Measurements from ENCODE around the gene DRC3.

The DRC3 gene

DNA sequence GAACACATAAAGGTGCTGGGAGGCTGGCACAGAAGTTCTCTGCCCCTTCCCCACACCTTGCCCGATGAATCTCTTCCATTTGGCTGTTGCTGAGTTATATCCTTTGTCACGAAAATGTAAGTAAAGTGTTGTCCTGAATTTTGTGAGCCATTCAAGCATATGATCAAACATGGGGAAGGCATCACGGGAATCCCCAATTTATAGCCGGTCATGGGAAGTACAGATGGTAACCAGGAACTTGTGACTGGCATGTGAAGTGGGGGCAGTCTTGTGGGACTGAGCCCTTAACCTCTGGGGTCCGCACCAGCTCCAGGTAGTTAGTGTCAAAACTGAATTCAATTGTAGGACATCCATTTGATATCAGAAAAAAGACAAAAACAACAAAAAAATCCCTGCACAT lies 13.7 kb upstream of the DRC3 start:
- H3K4me3 ChIP-seq (ENCODE audit: low read depth in 1 of 2, low read length in 2 of 2): peak overlapping the region in 1 of 2 donors; percentile 10
- H3K9ac ChIP-seq (ENCODE audit: low read length): no peak overlapping the region
- H3K36me3 ChIP-seq (ENCODE audit: insufficient read depth, low read length): no peaks in the 10 kb centered on the region
- H3K27me3 ChIP-seq (ENCODE audit: control insufficient read depth in 1 of 2, insufficient read depth in 2 of 2, low read length in 2 of 2): no peaks in the 10 kb centered on the region
- peaks cover 29% of the 10 kb centered on the region for H3K4me1 ChIP-seq (ENCODE audit: insufficient read depth, low read length)
- peak overlapping the region; percentile 62 for H3K27ac ChIP-seq (ENCODE audit: low read depth, low read length)
- no peaks in the 10 kb centered on the region for H3K9me3 ChIP-seq (ENCODE audit: low read length)

DNA sequence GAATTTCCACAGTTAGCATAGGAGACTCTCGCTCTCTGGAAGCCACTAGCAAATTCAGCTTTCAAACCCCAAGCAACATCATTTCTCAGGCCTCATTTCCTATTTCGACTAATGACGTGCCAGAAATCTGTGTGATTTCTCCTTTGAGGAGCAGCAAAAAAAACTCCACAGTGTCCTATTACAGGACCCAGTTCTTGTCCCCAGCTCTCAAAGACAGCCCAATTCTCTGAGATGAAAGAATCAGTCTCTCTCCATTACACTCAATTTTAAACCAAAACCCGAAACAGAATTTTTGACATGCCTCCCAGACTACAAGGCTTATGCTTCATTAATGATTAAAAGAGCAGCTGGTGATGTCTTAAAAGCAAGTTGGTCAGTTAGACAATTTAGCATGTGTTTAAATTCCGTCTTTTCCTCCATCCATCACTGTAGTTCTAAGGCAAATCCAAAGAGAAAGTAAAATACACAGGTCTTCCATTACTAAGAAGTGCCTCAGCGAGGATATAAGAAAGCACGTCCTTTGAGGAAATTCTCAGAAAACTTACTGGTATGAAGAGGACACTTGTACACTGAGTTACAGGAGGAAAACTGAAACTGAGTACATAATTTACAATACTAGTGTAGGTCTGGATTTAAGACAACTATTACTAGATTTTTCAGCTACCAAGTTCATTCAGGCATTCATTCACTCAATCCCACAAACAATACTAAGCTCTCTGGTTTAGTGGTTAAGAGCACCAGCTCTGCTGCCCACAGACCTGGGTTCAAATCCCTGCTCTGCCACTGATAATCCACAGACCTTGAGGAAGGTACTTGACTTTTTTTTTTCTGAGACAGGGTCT lies 12.9 kb upstream of the DRC3 start:
- peak overlapping the region in 1 of 2 donors; percentile 10 for H3K4me3 ChIP-seq (ENCODE audit: low read depth in 1 of 2, low read length in 2 of 2)
- H3K27me3 ChIP-seq (ENCODE audit: control insufficient read depth in 1 of 2, insufficient read depth in 2 of 2, low read length in 2 of 2): no peaks in the 10 kb centered on the region
- no peaks in the 10 kb centered on the region for H3K9me3 ChIP-seq (ENCODE audit: low read length)
- peaks cover 34% of the 10 kb centered on the region for H3K4me1 ChIP-seq (ENCODE audit: insufficient read depth, low read length)
- peak overlapping the region; percentile 62 for H3K27ac ChIP-seq (ENCODE audit: low read depth, low read length)
- H3K36me3 ChIP-seq (ENCODE audit: insufficient read depth, low read length): no peaks in the 10 kb centered on the region
- peak overlapping the region; percentile 23 for H3K9ac ChIP-seq (ENCODE audit: low read length)

DNA sequence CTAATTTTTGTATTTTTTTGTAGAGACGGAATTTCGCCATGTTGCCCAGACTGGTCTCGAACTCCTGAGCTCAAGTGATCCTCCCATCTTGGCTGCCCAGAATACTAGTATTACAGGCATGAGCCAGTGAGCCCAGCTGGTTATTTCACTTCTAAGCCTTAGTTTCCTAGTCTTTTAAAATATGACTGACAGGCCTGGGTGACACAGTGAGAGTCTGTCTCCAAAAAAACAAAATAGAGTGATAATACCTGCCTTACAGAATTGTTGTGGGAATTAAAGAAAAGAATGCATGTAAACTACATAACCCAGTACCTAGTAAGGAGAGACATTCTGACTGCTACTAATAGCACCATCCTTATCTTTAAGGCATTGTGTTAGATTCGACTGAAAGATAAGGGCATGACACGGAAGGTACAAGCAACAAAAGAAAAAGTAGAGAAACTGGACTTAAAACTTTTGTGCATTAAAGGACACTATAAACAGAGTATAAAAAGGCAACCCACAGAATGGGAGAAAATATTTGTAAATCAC lies 12.1 kb upstream of the DRC3 start:
- Histone ChIP-seq H3K27ac (ENCODE audit: low read depth, low read length) (peak overlapping the region; percentile 62), H3K4me3 (ENCODE audit: low read depth in 1 of 2, low read length in 2 of 2) (no peak overlapping the region), H3K27me3 (ENCODE audit: control insufficient read depth in 1 of 2, insufficient read depth in 2 of 2, low read length in 2 of 2) (no peaks in the 10 kb centered on the region), H3K9ac (ENCODE audit: low read length) (no peak overlapping the region), H3K4me1 (ENCODE audit: insufficient read depth, low read length) (peaks cover 42% of the 10 kb centered on the region), H3K36me3 (ENCODE audit: insufficient read depth, low read length) (no peaks in the 10 kb centered on the region), H3K9me3 (ENCODE audit: low read length) (no peaks in the 10 kb centered on the region)

DNA sequence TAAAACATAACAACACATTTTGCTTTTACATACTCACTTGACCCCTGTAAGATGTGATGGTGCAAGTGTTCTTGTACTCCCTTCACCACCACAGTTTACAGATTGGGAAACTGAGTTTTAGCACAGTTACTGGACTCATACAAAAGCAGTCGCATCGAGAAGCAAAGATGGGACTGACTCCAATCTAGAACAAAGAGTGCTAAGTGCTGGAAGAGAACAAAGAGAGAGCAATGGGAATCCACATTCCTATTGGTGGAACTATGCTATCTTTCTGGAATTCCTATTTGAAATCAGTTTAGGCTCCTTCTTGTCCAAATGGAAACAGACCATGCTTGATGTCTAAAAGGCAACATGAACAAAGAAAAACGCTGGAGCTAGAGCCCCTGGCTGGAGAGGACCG lies 9.6 kb upstream of the DRC3 start:
- Histone ChIP-seq H3K9me3 (ENCODE audit: low read length) (no peaks in the 10 kb centered on the region), H3K9ac (ENCODE audit: low read length) (no peak overlapping the region), H3K4me3 (ENCODE audit: low read depth in 1 of 2, low read length in 2 of 2) (no peak overlapping the region), H3K27ac (ENCODE audit: low read depth, low read length) (no peak overlapping the region), H3K27me3 (ENCODE audit: control insufficient read depth in 1 of 2, insufficient read depth in 2 of 2, low read length in 2 of 2) (no peaks in the 10 kb centered on the region), H3K36me3 (ENCODE audit: insufficient read depth, low read length) (no peaks in the 10 kb centered on the region), H3K4me1 (ENCODE audit: insufficient read depth, low read length) (peaks cover 40% of the 10 kb centered on the region)

DNA sequence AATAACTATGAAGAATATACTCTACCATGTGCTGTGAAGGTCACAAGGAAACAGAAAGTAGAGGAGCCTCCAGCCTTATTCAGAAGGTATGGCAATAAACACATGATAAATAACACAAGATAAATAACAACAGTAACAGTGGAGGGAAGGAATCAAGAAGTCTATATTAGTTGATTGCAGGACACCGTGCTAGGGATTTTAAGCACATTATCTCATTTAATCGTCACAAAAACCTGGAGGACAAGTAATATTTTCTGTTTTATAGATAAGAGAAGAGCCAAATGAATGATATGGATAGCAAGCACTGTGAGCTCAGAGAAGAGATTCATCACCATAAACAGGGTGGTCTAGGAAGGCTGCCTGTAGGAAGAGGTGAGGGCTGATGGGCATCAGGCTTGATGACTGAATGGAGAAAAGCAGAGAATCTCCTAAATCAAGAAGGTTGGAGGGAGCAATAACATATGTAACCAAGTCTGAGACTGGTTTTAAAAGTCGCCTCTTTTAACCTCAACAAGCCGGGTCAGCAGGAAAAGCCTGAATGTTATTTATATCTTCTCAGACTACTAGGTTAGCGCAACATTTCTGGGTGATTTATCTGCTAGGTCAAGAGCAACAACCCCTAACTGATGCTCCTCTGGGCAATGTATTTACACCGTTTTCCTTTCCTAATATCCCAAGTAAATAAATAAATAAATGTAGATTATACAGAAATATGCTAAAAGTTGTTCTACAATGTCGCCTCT lies 8.8 kb upstream of the DRC3 start:
- H3K36me3 ChIP-seq (ENCODE audit: insufficient read depth, low read length): no peaks in the 10 kb centered on the region
- H3K4me1 ChIP-seq (ENCODE audit: insufficient read depth, low read length): peaks cover 32% of the 10 kb centered on the region
- H3K9me3 ChIP-seq (ENCODE audit: low read length): no peaks in the 10 kb centered on the region
- no peak overlapping the region for H3K27ac ChIP-seq (ENCODE audit: low read depth, low read length)
- H3K27me3 ChIP-seq (ENCODE audit: control insufficient read depth in 1 of 2, insufficient read depth in 2 of 2, low read length in 2 of 2): no peaks in the 10 kb centered on the region
- H3K9ac ChIP-seq (ENCODE audit: low read length): no peak overlapping the region
- no peak overlapping the region for H3K4me3 ChIP-seq (ENCODE audit: low read depth in 1 of 2, low read length in 2 of 2)

DNA sequence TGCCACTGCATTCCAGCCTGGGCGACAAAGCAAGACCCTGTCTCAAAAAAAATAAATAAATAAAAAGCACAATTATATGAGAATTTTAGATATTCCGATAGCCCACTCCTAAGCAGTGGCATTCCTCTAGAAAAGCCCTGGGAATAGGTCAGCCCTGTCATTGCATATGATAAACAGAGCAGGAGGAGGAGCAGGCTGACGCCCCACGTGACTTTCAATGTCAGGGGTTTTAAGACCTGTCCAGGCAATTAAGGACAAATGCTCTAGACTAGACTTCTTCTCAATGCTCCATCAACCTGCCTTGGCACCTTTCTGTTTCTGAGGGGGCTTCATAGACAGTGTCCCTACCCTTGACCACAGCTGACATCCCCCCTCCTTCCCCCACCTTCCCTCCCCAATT lies 8.0 kb upstream of the DRC3 start:
- Histone ChIP-seq H3K36me3 (ENCODE audit: insufficient read depth, low read length) (no peaks in the 10 kb centered on the region), H3K9me3 (ENCODE audit: low read length) (no peaks in the 10 kb centered on the region), H3K27ac (ENCODE audit: low read depth, low read length) (no peak overlapping the region), H3K4me3 (ENCODE audit: low read depth in 1 of 2, low read length in 2 of 2) (no peak overlapping the region), H3K9ac (ENCODE audit: low read length) (no peak overlapping the region), H3K27me3 (ENCODE audit: control insufficient read depth in 1 of 2, insufficient read depth in 2 of 2, low read length in 2 of 2) (no peaks in the 10 kb centered on the region), H3K4me1 (ENCODE audit: insufficient read depth, low read length) (peaks cover 23% of the 10 kb centered on the region)

DNA sequence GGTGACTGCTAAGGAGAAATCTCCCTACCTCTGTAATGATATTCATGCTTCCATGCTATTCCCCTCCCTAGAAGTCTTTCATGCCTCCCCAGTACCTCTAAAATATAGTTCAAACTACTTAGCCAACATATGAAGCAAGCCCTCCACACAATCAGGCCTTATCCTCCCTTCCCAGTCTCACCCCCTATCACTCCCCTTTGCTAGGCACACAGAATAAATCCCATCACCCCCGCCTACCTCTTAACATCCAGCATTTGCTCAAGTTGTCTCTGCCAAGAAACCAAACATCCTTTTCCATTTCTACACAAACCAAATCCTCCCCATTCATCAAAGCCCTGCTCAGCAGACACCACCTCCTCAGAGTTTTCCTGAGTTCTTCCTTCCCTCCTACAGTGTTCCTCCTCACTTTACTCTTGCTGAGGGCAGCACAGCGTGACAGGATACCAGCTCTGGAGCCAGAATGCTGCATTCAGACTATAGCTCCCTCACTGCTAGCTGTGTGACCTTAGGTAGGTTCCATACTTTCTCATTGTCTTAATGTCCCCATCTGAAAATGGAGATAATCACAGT lies 7.4 kb upstream of the DRC3 start:
- H3K4me1 ChIP-seq (ENCODE audit: insufficient read depth, low read length): peaks cover 19% of the 10 kb centered on the region
- H3K27me3 ChIP-seq (ENCODE audit: control insufficient read depth in 1 of 2, insufficient read depth in 2 of 2, low read length in 2 of 2): no peaks in the 10 kb centered on the region
- no peak overlapping the region for H3K27ac ChIP-seq (ENCODE audit: low read depth, low read length)

DNA sequence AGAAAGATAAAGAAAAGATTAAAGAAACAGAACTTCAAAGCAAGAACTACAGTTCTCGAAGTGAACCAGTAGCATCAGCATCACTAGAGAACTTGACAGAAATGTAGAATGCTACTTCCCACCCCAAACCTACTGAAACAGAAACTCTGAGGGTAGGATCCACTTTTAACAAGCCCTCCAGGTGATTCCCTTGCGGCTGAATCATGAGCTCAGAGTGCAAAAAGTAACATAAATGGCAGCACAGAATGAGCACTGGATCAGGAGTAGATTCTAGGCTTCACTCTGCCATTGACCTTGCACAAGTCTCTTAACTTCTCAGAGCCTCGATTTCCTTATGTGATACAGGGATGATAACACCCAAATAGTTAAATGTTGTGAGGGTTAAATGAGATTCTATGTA lies 6.3 kb upstream of the DRC3 start:
- H3K9ac ChIP-seq (ENCODE audit: low read length): no peak overlapping the region
- no peak overlapping the region for H3K4me3 ChIP-seq (ENCODE audit: low read depth in 1 of 2, low read length in 2 of 2)
- no peaks in the 10 kb centered on the region for H3K36me3 ChIP-seq (ENCODE audit: insufficient read depth, low read length)
- no peaks in the 10 kb centered on the region for H3K27me3 ChIP-seq (ENCODE audit: control insufficient read depth in 1 of 2, insufficient read depth in 2 of 2, low read length in 2 of 2)
- H3K4me1 ChIP-seq (ENCODE audit: insufficient read depth, low read length): peaks cover 29% of the 10 kb centered on the region
- no peak overlapping the region for H3K27ac ChIP-seq (ENCODE audit: low read depth, low read length)
- H3K9me3 ChIP-seq (ENCODE audit: low read length): no peaks in the 10 kb centered on the region

More for the DNA sequence above, 7.4 kb upstream of the DRC3 start:
- no peaks in the 10 kb centered on the region for H3K9me3 ChIP-seq (ENCODE audit: low read length)
- no peak overlapping the region for H3K4me3 ChIP-seq (ENCODE audit: low read depth in 1 of 2, low read length in 2 of 2)
- H3K9ac ChIP-seq (ENCODE audit: low read length): no peak overlapping the region
- H3K36me3 ChIP-seq (ENCODE audit: insufficient read depth, low read length): no peaks in the 10 kb centered on the region

DNA sequence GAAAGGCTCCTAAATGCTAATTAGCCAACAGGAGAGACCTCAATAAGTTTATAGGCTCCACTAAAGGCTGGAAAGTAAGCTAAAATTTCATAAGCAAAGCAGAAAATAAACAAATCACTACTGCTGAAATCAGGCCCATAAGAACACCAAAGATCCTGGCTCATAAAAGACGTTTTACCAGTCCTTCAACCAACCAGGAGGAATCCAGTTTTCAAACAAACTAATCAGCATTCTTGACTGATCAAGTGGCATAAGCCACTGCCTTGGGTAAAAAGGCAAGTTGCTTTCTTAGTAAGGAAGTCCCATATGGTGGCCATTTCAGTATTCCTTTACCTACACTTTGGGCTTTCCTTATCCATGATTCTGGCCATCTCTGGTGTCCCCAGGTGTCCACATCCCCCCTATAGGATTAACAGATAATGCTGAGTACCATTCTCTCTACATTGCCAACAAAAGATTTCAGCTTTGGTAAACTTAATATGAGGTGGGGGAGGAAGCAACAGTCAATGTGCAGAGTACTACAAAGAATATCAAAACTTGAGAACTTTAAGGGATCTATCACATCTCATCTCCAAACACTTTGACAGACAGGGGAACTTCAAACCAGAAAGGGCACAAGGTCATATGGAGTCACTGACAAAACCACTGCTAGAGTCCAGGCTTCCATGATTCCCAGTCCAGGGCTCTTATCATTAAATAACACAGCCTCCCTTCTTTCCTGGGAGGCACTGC lies 1.8 kb upstream of the DRC3 start:
- peak overlapping the region; percentile 76 for H3K9ac ChIP-seq (ENCODE audit: low read length)
- H3K9me3 ChIP-seq (ENCODE audit: low read length): no peaks in the 10 kb centered on the region
- H3K27me3 ChIP-seq (ENCODE audit: control insufficient read depth in 1 of 2, insufficient read depth in 2 of 2, low read length in 2 of 2): no peaks in the 10 kb centered on the region
- H3K4me3 ChIP-seq (ENCODE audit: low read depth in 1 of 2, low read length in 2 of 2): peak overlapping the region; percentile 72 to 93
- peak overlapping the region; percentile 71 for H3K27ac ChIP-seq (ENCODE audit: low read depth, low read length)
- H3K4me1 ChIP-seq (ENCODE audit: insufficient read depth, low read length): peaks cover 16% of the 10 kb centered on the region
- H3K36me3 ChIP-seq (ENCODE audit: insufficient read depth, low read length): no peaks in the 10 kb centered on the region

DNA sequence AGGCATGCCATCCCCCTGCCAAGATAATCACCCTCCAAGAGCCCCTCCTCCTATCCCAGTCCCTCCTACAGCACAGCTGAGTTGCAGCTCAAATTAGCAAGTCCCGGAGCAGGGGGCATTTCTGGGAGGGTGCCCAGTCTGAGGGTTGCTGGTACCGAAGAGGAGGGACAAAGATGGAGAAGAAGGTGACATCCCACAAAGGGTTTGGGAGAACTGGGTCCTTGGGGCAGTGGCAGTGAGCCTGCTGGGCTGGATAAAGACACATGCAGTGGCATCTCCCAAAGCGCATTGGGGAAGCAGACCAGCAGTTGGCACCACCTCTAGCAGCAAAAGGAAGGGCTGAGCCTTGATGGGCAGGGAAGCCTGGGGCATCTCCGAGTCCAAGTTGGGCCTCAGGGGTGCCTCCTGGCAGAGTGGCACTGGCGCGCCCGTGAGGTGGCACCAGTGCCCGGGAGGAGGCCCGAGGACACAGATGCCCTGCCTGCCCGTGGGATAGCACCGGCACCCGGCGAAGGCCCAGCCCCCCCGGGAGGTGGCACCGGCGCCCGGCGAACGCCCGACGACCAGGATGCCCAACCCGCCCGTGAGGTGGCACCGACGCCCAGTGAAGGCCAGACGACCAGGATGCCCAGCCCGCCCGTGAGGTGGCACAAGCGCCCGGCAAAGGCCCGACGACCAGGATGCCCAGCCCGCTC lies 1.1 kb upstream of the DRC3 start:
- Histone ChIP-seq H3K4me1 (ENCODE audit: insufficient read depth, low read length) (peaks cover 16% of the 10 kb centered on the region), H3K27me3 (ENCODE audit: control insufficient read depth in 1 of 2, insufficient read depth in 2 of 2, low read length in 2 of 2) (no peaks in the 10 kb centered on the region), H3K36me3 (ENCODE audit: insufficient read depth, low read length) (no peaks in the 10 kb centered on the region), H3K27ac (ENCODE audit: low read depth, low read length) (peak overlapping the region; percentile 71), H3K9me3 (ENCODE audit: low read length) (no peaks in the 10 kb centered on the region), H3K9ac (ENCODE audit: low read length) (peak overlapping the region; percentile 76), H3K4me3 (ENCODE audit: low read depth in 1 of 2, low read length in 2 of 2) (peak overlapping the region; percentile 72 to 93)
